ENCODE measurements around the gene ZNF275. TPM values are rescaled to one million over a fixed set of nuclear protein-coding genes. Genes with fewer than 3 reads are reported as not detected.

Gene ZNF275
- polyA plus RNA-seq, 1 donor from 2014 or later = 6.0 TPM

DNA sequence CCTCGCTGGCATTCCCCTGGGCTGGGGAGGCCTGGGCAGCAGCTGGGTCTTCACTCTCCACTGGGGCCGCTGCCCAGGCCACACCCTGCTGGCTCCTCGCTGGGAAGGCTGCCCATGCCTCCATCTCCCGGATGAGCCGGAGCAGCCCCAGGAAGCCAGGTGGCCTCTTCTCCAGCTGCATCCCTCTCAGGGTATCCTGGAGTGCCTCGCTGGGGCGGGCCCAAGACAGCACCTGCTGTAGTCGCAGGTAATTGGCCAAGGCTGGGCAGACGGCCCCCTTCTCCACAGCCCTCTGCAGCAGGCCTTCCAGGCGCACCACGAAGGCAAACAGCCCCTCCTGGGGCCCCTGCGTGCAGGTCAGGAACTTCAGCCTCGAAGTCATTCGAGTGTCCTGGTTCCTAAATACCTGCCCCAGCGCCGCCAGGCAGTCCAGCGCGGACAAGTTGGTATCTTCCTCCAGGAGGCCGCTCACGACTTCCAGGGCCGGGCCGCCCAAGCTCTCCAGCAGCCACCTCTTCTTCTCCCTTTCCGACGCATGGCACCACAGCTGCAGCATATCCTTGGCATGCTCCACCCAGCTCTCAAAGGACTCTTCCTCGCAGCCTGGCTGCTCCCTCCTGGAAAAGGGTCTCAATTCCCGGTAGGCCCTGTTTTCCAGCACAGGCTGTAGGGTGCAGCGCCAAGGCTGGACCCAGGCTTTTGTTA, 63.5 kb downstream of the ZNF275 start:
- TF ChIP-seq MXI1 (conservative IDR thresholded peaks at IDR 0.05; ENCODE audit: poor library complexity, severe bottlenecking) (no peak), RAD21 (conservative IDR thresholded peaks at IDR 0.05) (no peak), POLR2AphosphoS5 (IDR thresholded peaks at IDR 0.05) (no peak), SMC3 (conservative IDR thresholded peaks at IDR 0.05; ENCODE audit: poor library complexity) (no peak), TAF1 (IDR thresholded peaks at IDR 0.05; ENCODE audit: low read depth) (no peak), EP300 (conservative IDR thresholded peaks at IDR 0.05; ENCODE audit: poor library complexity, severe bottlenecking) (no peak), EZH2 (IDR thresholded peaks at IDR 0.05; ENCODE audit: borderline replicate concordance, insufficient read depth, low read length, poor library complexity, severe bottlenecking) (no peak)
- TF ChIP-seq, protein P1, sequence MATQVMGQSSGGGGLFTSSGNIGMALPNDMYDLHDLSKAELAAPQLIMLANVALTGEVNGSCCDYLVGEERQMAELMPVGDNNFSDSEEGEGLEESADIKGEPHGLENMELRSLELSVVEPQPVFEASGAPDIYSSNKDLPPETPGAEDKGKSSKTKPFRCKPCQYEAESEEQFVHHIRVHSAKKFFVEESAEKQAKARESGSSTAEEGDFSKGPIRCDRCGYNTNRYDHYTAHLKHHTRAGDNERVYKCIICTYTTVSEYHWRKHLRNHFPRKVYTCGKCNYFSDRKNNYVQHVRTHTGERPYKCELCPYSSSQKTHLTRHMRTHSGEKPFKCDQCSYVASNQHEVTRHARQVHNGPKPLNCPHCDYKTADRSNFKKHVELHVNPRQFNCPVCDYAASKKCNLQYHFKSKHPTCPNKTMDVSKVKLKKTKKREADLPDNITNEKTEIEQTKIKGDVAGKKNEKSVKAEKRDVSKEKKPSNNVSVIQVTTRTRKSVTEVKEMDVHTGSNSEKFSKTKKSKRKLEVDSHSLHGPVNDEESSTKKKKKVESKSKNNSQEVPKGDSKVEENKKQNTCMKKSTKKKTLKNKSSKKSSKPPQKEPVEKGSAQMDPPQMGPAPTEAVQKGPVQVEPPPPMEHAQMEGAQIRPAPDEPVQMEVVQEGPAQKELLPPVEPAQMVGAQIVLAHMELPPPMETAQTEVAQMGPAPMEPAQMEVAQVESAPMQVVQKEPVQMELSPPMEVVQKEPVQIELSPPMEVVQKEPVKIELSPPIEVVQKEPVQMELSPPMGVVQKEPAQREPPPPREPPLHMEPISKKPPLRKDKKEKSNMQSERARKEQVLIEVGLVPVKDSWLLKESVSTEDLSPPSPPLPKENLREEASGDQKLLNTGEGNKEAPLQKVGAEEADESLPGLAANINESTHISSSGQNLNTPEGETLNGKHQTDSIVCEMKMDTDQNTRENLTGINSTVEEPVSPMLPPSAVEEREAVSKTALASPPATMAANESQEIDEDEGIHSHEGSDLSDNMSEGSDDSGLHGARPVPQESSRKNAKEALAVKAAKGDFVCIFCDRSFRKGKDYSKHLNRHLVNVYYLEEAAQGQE (IDR thresholded peaks at IDR 0.05; ENCODE audit: borderline replicate concordance) = no peak
- TF ChIP-seq, protein P2, sequence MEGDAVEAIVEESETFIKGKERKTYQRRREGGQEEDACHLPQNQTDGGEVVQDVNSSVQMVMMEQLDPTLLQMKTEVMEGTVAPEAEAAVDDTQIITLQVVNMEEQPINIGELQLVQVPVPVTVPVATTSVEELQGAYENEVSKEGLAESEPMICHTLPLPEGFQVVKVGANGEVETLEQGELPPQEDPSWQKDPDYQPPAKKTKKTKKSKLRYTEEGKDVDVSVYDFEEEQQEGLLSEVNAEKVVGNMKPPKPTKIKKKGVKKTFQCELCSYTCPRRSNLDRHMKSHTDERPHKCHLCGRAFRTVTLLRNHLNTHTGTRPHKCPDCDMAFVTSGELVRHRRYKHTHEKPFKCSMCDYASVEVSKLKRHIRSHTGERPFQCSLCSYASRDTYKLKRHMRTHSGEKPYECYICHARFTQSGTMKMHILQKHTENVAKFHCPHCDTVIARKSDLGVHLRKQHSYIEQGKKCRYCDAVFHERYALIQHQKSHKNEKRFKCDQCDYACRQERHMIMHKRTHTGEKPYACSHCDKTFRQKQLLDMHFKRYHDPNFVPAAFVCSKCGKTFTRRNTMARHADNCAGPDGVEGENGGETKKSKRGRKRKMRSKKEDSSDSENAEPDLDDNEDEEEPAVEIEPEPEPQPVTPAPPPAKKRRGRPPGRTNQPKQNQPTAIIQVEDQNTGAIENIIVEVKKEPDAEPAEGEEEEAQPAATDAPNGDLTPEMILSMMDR (IDR thresholded peaks at IDR 0.05; ENCODE audit: poor library complexity, severe bottlenecking) = no peak
- Histone ChIP-seq H2AFZ (ENCODE audit: low read depth, low read length) (no peak overlapping the region), H3F3A (ENCODE audit: insufficient read depth, low read length, poor library complexity, severe bottlenecking) (no peaks in the 10 kb centered on the region), H3K4me2 (ENCODE audit: low read length) (no peak overlapping the region), H3K36me3 (ENCODE audit: insufficient read depth, low read length) (no peaks in the 10 kb centered on the region), H3K27ac (ENCODE audit: low read length) (no peak overlapping the region), H3K9me3 (ENCODE audit: low read length) (no peaks in the 10 kb centered on the region), H3K9me2 (ENCODE audit: insufficient read depth, low read length) (no peaks in the 10 kb centered on the region), H4K20me1 (ENCODE audit: insufficient read depth) (no peaks in the 10 kb centered on the region), H3K4me3 (ENCODE audit: low read length) (no peak overlapping the region), H3K79me2 (replicated peaks; ENCODE audit: insufficient read depth, low read length) (no peaks in the 10 kb centered on the region), H3K27me3 (ENCODE audit: insufficient read depth, low read depth, low read length) (no peaks in the 10 kb centered on the region), H3K9ac (ENCODE audit: low read length) (no peak overlapping the region)

DNA sequence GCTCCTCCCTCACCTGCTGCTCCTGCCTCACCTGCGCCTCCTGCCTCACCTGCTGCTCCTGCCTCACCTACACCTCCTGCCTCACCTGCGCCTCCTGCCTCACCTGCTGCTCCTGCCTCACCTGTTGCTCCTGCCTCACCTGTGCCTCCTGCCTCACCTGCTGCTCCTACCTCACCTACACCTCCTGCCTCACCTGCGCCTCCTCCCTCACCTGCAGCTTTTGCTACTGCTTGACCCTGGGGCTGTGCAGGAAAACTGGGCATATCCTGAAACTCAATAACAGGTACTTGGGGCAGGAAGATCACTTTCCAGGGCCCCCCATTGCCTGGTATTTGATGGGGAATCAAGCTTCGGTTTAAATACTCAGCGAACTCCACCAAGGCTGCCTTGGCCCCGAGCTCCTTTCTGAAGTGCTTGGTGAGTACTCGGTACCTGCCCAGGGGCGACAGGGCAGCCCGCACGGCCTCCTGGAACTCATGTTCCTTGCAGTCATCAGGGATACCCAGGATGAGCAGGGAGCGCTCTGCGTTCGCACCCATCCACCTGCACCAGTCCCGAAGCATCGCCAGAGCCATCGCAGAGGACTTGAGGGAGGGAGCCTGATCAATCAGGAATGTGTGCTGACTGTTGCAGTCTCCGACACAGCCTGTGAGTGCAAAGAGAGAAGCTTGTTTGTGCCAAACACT, 64.5 kb downstream of the ZNF275 start:
- Histone ChIP-seq H3K4me3 (ENCODE audit: low read length) (no peak overlapping the region), H3K79me2 (replicated peaks; ENCODE audit: insufficient read depth, low read length) (no peaks in the 10 kb centered on the region), H3K36me3 (ENCODE audit: insufficient read depth, low read length) (no peaks in the 10 kb centered on the region), H4K20me1 (ENCODE audit: insufficient read depth) (no peaks in the 10 kb centered on the region), H3K9me3 (ENCODE audit: low read length) (no peaks in the 10 kb centered on the region), H3K9ac (ENCODE audit: low read length) (no peak overlapping the region), H3F3A (ENCODE audit: insufficient read depth, low read length, poor library complexity, severe bottlenecking) (no peaks in the 10 kb centered on the region), H3K27me3 (ENCODE audit: insufficient read depth, low read depth, low read length) (no peaks in the 10 kb centered on the region), H3K4me2 (ENCODE audit: low read length) (no peak overlapping the region), H2AFZ (ENCODE audit: low read depth, low read length) (no peak overlapping the region), H3K27ac (ENCODE audit: low read length) (no peak overlapping the region), H3K9me2 (ENCODE audit: insufficient read depth, low read length) (no peaks in the 10 kb centered on the region)
- TF ChIP-seq TAF1 (IDR thresholded peaks at IDR 0.05; ENCODE audit: low read depth) = no peak
- TF ChIP-seq RAD21 (conservative IDR thresholded peaks at IDR 0.05) = no peak
- TF ChIP-seq EZH2 (IDR thresholded peaks at IDR 0.05; ENCODE audit: borderline replicate concordance, insufficient read depth, low read length, poor library complexity, severe bottlenecking) = no peak
- TF ChIP-seq, protein P1 (IDR thresholded peaks at IDR 0.05; ENCODE audit: borderline replicate concordance) = no peak
- TF ChIP-seq, protein P2 (IDR thresholded peaks at IDR 0.05; ENCODE audit: poor library complexity, severe bottlenecking) = no peak
